Smooth muscle cell (in vitro differentiated cells): ENCODE data around the gene ASCC1. TPM values are rescaled to one million over a fixed set of nuclear protein-coding genes. Genes with fewer than 3 reads are reported as not detected.
A peak's percentile ranks its signal among the peaks of the same experiment; 100 is the strongest.

Experiments
- DNase-seq: peaks from one replicate; lab custom pipeline; 2025; ENCODE audit not compliant: unreplicated experiment; lab: John Stamatoyannopoulos, UW
- H2AFZ ChIP-seq: fragments of 200-600 bp; sonication (generic); 2 replicates; pipeline ENCODE4 v1.6.0; 2016; ENCODE audit warnings: antibody characterized with exemption, low read depth, mild to moderate bottlenecking
- H3F3A ChIP-seq: fragments of 200-600 bp; sonication (generic); 2 replicates; pipeline ENCODE4 v1.6.0; 2017; ENCODE audit warnings: antibody characterized with exemption, low read depth
- H3K27ac ChIP-seq: fragments of 200-600 bp; sonication (generic); 2 replicates; pipeline ENCODE4 v1.5.1; 2016; ENCODE audit warnings: low read depth, mild to moderate bottlenecking
- H3K27me3 ChIP-seq: fragments of 200-600 bp; sonication (generic); 2 replicates; pipeline ENCODE4 v1.6.1; 2016; ENCODE audit warnings: low read depth, mild to moderate bottlenecking
- H3K36me3 ChIP-seq: fragments of 200-600 bp; sonication (generic); 2 replicates; pipeline ENCODE4 v1.5.1; 2016; ENCODE audit warnings: low read depth
- H3K4me1 ChIP-seq: fragments of 200-600 bp; sonication (generic); 2 replicates; pipeline ENCODE4 v1.5.1; 2016; ENCODE audit warnings: low read depth
- H3K4me2 ChIP-seq: fragments of 200-600 bp; sonication (generic); 2 replicates; pipeline ENCODE4 v1.6.0; 2016; ENCODE audit warnings: mild to moderate bottlenecking
- H3K4me3 ChIP-seq: fragments of 200-600 bp; sonication (generic); 2 replicates; pipeline ENCODE4 v1.5.1; 2016; ENCODE audit warnings: mild to moderate bottlenecking
- H3K79me2 ChIP-seq: fragments of 200-600 bp; sonication (generic); 2 replicates; pipeline ENCODE4 v1.6.0; 2016; ENCODE audit warnings: low read depth, mild to moderate bottlenecking
- H3K9ac ChIP-seq: fragments of 200-600 bp; sonication (generic); 2 replicates; pipeline ENCODE4 v1.6.0; 2016; ENCODE audit warnings: low read depth
- H3K9me3 ChIP-seq: fragments of 200-600 bp; sonication (generic); replicated peaks from 2 replicates; pipeline ENCODE4 v1.5.1; 2016; ENCODE audit warnings: low read depth
- H4K20me1 ChIP-seq: fragments of 200-600 bp; sonication (generic); 2 replicates; pipeline ENCODE4 v1.6.0; 2016; ENCODE audit warnings: low read depth
- WGBS: methylation state at CpG from one replicate; pipeline ENCODE4 v1.1.7; 2016; ENCODE audit warnings: low lambda C conversion rate; 5-methylcytosine and 5-hydroxymethylcytosine counted together
- polyA plus RNA-seq: library from polyadenylated mRNA; unstranded; fragments of >200 nt; fragmentation: Nextera tagmentation; extraction: Ambion mirVana; gene quantifications from 2 replicates; pipeline ENCODE4 v1.2.1, GENCODE V29; 2016
- total RNA-seq: library from RNA; depleted of rRNA; stranded (reverse); fragments of >200 nt; gene quantifications from 2 replicates; pipeline ENCODE4 v1.2.3, GENCODE V29; 2014
- TF ChIP-seq, protein P1 (sequence below): fragments of 200-600 bp; sonication (generic); IDR thresholded peaks from 2 replicates; pipeline ENCODE4 v1.5.1; 2017; ENCODE audit warnings: borderline replicate concordance, mild to moderate bottlenecking, antibody characterized with exemption; ENCODE audit not compliant: insufficient read depth, poor library complexity, severe bottlenecking

The ASCC1 gene
- total and polyA plus RNA-seq, 2 experiments from 2014 or later = 24.0 to 28.1 TPM

DNA sequence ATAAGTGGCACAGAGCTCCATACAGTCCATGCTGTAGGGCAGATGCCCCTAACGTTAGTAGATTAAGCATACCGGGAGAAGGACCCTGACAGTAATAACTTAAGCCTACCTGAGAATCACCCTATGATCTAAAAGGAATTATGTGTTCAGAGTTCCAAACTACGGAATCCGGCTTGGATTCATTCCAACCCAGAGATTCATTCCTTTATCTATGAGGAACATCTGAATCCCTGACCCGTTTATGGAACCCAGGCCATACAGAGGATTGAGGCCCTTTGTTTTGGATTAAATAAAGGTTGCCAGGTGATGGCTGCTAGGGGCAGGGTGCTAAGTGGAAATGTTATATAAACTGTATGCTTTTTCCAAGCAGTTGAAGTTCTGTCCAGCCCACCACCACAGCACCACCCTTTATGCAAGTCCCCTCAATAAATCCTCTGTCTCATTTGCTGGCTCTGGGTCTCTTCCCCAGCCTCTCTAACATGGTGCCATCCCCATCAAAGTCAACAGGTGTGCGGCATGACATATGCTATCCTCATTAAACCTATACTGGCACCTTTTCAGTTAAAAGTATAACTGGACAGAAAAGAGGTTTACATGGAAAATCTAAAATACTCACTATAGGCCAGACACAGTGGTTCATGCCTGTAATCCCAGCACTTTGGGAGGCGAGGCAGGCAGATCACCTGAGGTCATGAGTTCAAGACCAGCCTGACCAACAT lies 9.4 kb downstream of the ASCC1 start:
- Histone ChIP-seq H3K79me2 (peaks cover under 1% of the 10 kb centered on the region), H3K27ac (no peak overlapping the region), H3K9ac (no peak overlapping the region), H3K4me2 (no peak overlapping the region), H3K36me3 (no peaks in the 10 kb centered on the region), H4K20me1 (peaks cover 13% of the 10 kb centered on the region), H3K4me1 (no peaks in the 10 kb centered on the region), H3K9me3 (no peaks in the 10 kb centered on the region), H2AFZ (no peak overlapping the region), H3K27me3 (no peaks in the 10 kb centered on the region), H3K4me3 (no peak overlapping the region), H3F3A (no peaks in the 10 kb centered on the region)
- 92% methylated on average over 7 of the region's 7 CpGs for WGBS
- DNase-seq = no peak
- TF ChIP-seq, protein P1, sequence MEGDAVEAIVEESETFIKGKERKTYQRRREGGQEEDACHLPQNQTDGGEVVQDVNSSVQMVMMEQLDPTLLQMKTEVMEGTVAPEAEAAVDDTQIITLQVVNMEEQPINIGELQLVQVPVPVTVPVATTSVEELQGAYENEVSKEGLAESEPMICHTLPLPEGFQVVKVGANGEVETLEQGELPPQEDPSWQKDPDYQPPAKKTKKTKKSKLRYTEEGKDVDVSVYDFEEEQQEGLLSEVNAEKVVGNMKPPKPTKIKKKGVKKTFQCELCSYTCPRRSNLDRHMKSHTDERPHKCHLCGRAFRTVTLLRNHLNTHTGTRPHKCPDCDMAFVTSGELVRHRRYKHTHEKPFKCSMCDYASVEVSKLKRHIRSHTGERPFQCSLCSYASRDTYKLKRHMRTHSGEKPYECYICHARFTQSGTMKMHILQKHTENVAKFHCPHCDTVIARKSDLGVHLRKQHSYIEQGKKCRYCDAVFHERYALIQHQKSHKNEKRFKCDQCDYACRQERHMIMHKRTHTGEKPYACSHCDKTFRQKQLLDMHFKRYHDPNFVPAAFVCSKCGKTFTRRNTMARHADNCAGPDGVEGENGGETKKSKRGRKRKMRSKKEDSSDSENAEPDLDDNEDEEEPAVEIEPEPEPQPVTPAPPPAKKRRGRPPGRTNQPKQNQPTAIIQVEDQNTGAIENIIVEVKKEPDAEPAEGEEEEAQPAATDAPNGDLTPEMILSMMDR = no peak

DNA sequence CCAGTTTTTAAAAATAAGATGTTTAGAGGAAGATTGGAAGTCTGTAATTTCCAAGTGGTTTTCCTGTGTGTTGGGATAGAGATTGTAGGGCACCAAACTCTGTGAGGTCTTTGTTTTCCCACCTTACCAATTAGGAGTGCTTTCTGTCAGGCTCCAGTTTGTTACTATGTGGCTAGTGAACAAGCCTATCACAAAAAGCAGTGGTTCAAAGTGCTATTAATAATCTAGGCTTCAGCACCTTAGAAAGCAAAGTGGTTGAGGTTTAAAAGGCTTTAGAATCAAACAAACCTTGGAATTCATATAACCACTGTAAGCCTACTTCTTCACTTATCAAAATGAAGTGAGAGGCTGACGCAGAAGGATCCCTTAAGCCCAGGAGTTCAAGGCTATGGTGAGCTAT lies 11.4 kb downstream of the ASCC1 start:
- Histone ChIP-seq H3K4me2 (no peak overlapping the region), H3K36me3 (no peaks in the 10 kb centered on the region), H3K27me3 (no peaks in the 10 kb centered on the region), H2AFZ (no peak overlapping the region), H3K4me1 (no peaks in the 10 kb centered on the region), H3K79me2 (no peaks in the 10 kb centered on the region), H3K9me3 (no peaks in the 10 kb centered on the region), H3F3A (no peaks in the 10 kb centered on the region), H4K20me1 (peaks cover 13% of the 10 kb centered on the region), H3K27ac (peak overlapping the region; percentile 30), H3K4me3 (no peak overlapping the region), H3K9ac (no peak overlapping the region)
- WGBS = 63% methylated on average over 1 of the region's 1 CpG
- TF ChIP-seq, protein P1 = no peak
- no peak for DNase-seq

DNA sequence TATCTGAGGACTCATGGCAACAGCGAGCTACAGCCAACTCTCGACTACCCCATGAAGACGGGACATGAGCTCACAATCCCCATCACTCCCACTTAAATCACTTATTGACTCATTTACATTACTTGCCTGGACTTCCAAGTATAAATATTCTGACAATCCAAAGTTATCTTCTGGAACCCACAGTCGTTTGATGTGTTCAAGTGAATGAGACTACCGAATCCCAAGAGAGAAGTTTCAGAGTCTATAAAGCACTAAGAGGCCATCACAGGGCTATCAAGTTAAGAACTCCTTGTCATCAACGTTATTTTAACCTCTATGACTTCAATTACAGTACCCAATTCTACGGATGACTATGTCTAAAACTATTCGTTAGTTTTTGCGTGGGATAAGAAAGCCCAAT lies 11.8 kb downstream of the ASCC1 start:
- H3K27me3 ChIP-seq = no peaks in the 10 kb centered on the region
- H2AFZ ChIP-seq = no peak overlapping the region
- no peak overlapping the region for H3K9ac ChIP-seq
- WGBS = 44% methylated on average over 9 of the region's 9 CpGs
- H3K79me2 ChIP-seq = no peaks in the 10 kb centered on the region
- H3K27ac ChIP-seq = peak overlapping the region; percentile 30
- H4K20me1 ChIP-seq = peaks cover 13% of the 10 kb centered on the region
- H3K4me3 ChIP-seq = no peak overlapping the region
- TF ChIP-seq, protein P1 = no peak
- H3K36me3 ChIP-seq = no peaks in the 10 kb centered on the region
- no peaks in the 10 kb centered on the region for H3K4me1 ChIP-seq
- H3K4me2 ChIP-seq = no peak overlapping the region
- DNase-seq = no peak
- no peaks in the 10 kb centered on the region for H3F3A ChIP-seq
- no peaks in the 10 kb centered on the region for H3K9me3 ChIP-seq

DNA sequence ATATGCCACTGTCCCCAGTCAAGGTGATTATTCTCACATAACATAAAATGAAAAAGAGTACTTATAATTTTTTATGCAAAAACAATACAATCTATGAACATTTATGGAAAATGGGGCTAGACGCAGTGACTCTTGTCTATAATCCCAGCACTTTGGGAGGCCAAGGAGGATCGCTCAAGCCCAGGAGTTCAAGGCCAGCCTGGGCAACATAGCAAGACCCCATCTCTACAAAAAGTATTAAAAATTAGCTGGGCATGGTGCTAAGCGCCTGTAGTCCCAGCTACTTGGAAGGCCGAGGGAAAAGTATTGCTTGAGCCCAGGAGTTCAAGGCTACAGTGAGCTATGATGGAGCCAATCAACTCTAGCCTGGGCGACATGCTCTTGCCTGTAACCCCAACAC lies 14.8 kb downstream of the ASCC1 start:
- Histone ChIP-seq H3K9ac (no peak overlapping the region), H3K27ac (no peak overlapping the region), H3K79me2 (no peaks in the 10 kb centered on the region), H3K9me3 (no peaks in the 10 kb centered on the region), H3K4me1 (no peaks in the 10 kb centered on the region), H3K4me3 (no peak overlapping the region), H4K20me1 (peaks cover 10% of the 10 kb centered on the region), H3K27me3 (no peaks in the 10 kb centered on the region), H3F3A (no peaks in the 10 kb centered on the region), H3K36me3 (no peaks in the 10 kb centered on the region), H3K4me2 (no peak overlapping the region), H2AFZ (no peak overlapping the region)
- DNase-seq = no peak
- WGBS = 96% methylated on average over 5 of the region's 5 CpGs
- TF ChIP-seq, protein P1 = no peak
